ENCODE results near the gene TSPAN11. TPM values are rescaled to one million over a fixed set of nuclear protein-coding genes. Genes with fewer than 3 reads are reported as not detected.
A peak's percentile ranks its signal among the peaks of the same experiment; 100 is the strongest.

Gene TSPAN11
- total and polyA plus RNA-seq, 2 experiments from 2014 or later = 0.51 to 1.9 TPM

GRCh38 chr12:30880813-30881212 lies 45.7 kb upstream of the TSPAN11 start:
- no peak overlapping the region for H2AFZ ChIP-seq
- H3K4me1 ChIP-seq (ENCODE audit: insufficient read depth) = no peaks in the 10 kb centered on the region
- H3K9me2 ChIP-seq (ENCODE audit: insufficient read depth) = no peaks in the 10 kb centered on the region
- H3K9me3 ChIP-seq (ENCODE audit: low read depth) = no peaks in the 10 kb centered on the region
- peaks cover 18% of the 10 kb centered on the region; the same call in 1 of the 2 replicates for H3K27me3 ChIP-seq (replicated peaks; ENCODE audit: insufficient read depth)
- H4K20me1 ChIP-seq (ENCODE audit: insufficient read depth) = no peaks in the 10 kb centered on the region
- WGBS, 2 experiments (ENCODE audit: low coverage in 1 of 2, low lambda C conversion rate in 2 of 2, missing lambda C conversion rate in 2 of 2) = 67 to 68% methylated on average over 3 of the region's 3 CpGs
- H3K4me2 ChIP-seq (ENCODE audit: unreplicated experiment) = no peak overlapping the region
- TF ChIP-seq EZH2 (IDR thresholded peaks at IDR 0.05; ENCODE audit: insufficient read depth, poor library complexity, severe bottlenecking) = no peak
- no peaks in the 10 kb centered on the region for H3K36me3 ChIP-seq (ENCODE audit: low read depth)
- no peaks in the 10 kb centered on the region for H3F3A ChIP-seq (ENCODE audit: insufficient read depth)
- no peak overlapping the region for H3K27ac ChIP-seq
- no peak overlapping the region for H3K4me3 ChIP-seq
- no peaks in the 10 kb centered on the region for H3K79me2 ChIP-seq (ENCODE audit: insufficient read depth)
- no peak overlapping the region for H3K9ac ChIP-seq
- no peak for DNase-seq
- in situ Hi-C loops (cut with MboI) = no loop called here

- DNase-seq = peak; percentile 4
- WGBS, 2 experiments (ENCODE audit: low coverage in 1 of 2, low lambda C conversion rate in 2 of 2, missing lambda C conversion rate in 2 of 2) = 71 to 78% methylated on average over 3 of the region's 3 CpGs
- H3K4me2 ChIP-seq (ENCODE audit: unreplicated experiment) = no peak overlapping the region
These were observed 43.8 kb upstream of the TSPAN11 start for GRCh38 chr12:30882706-30883105.

GRCh38 chr12:30884799-30885198 lies 41.7 kb upstream of the TSPAN11 start:
- H3K4me1 ChIP-seq (ENCODE audit: insufficient read depth) = no peaks in the 10 kb centered on the region
- WGBS, 2 experiments (ENCODE audit: low coverage in 1 of 2, low lambda C conversion rate in 2 of 2, missing lambda C conversion rate in 2 of 2) = 57 to 63% methylated on average over 2 of the region's 2 CpGs
- no peak overlapping the region for H3K27ac ChIP-seq
- H3F3A ChIP-seq (ENCODE audit: insufficient read depth) = no peaks in the 10 kb centered on the region
- no peak overlapping the region for H3K9ac ChIP-seq
- no peak for DNase-seq
- H3K9me3 ChIP-seq (ENCODE audit: low read depth) = no peaks in the 10 kb centered on the region
- no peaks in the 10 kb centered on the region for H4K20me1 ChIP-seq (ENCODE audit: insufficient read depth)
- no peak overlapping the region for H3K4me2 ChIP-seq (ENCODE audit: unreplicated experiment)
- TF ChIP-seq EZH2phosphoT487 (IDR thresholded peaks at IDR 0.05; ENCODE audit: insufficient read depth, low read depth) = no peak
- no peak for TF ChIP-seq EZH2 (IDR thresholded peaks at IDR 0.05; ENCODE audit: insufficient read depth, poor library complexity, severe bottlenecking)
- H3K79me2 ChIP-seq (ENCODE audit: insufficient read depth) = no peaks in the 10 kb centered on the region
- H3K36me3 ChIP-seq (ENCODE audit: low read depth) = no peaks in the 10 kb centered on the region
- H3K4me3 ChIP-seq = no peak overlapping the region
- H2AFZ ChIP-seq = no peak overlapping the region
- in situ Hi-C loops (cut with MboI) = no loop called here
- no peaks in the 10 kb centered on the region for H3K9me2 ChIP-seq (ENCODE audit: insufficient read depth)
- peaks cover 5% of the 10 kb centered on the region; the same call in 1 of the 2 replicates for H3K27me3 ChIP-seq (replicated peaks; ENCODE audit: insufficient read depth)

More at GRCh38 chr12:30882706-30883105, 43.8 kb upstream of the TSPAN11 start:
- H3K9ac ChIP-seq = no peak overlapping the region
- no peaks in the 10 kb centered on the region for H4K20me1 ChIP-seq (ENCODE audit: insufficient read depth)
- no peaks in the 10 kb centered on the region for H3K4me1 ChIP-seq (ENCODE audit: insufficient read depth)
- no peaks in the 10 kb centered on the region for H3K36me3 ChIP-seq (ENCODE audit: low read depth)
- no peak overlapping the region for H3K27ac ChIP-seq
- in situ Hi-C loops (cut with MboI) = no loop called here
- H3K4me3 ChIP-seq = no peak overlapping the region
- H3K9me2 ChIP-seq (ENCODE audit: insufficient read depth) = no peaks in the 10 kb centered on the region
- no peaks in the 10 kb centered on the region for H3F3A ChIP-seq (ENCODE audit: insufficient read depth)
- H3K27me3 ChIP-seq (replicated peaks; ENCODE audit: insufficient read depth) = peaks cover 11% of the 10 kb centered on the region; the same call in 1 of the 2 replicates
- no peaks in the 10 kb centered on the region for H3K9me3 ChIP-seq (ENCODE audit: low read depth)
- H3K79me2 ChIP-seq (ENCODE audit: insufficient read depth) = no peaks in the 10 kb centered on the region
- TF ChIP-seq EZH2 (IDR thresholded peaks at IDR 0.05; ENCODE audit: insufficient read depth, poor library complexity, severe bottlenecking) = no peak
- TF ChIP-seq EZH2phosphoT487 (IDR thresholded peaks at IDR 0.05; ENCODE audit: insufficient read depth, low read depth) = no peak
- H2AFZ ChIP-seq = no peak overlapping the region

GRCh38 chr12:30885321-30885720 lies 41.2 kb upstream of the TSPAN11 start:
- H3K9ac ChIP-seq = no peak overlapping the region
- H3K27ac ChIP-seq = no peak overlapping the region
- in situ Hi-C loops (cut with MboI) = no loop called here
- no peaks in the 10 kb centered on the region for H3K9me3 ChIP-seq (ENCODE audit: low read depth)
- no peaks in the 10 kb centered on the region for H3K9me2 ChIP-seq (ENCODE audit: insufficient read depth)
- H3K4me2 ChIP-seq (ENCODE audit: unreplicated experiment) = no peak overlapping the region
- no peaks in the 10 kb centered on the region for H3F3A ChIP-seq (ENCODE audit: insufficient read depth)
- TF ChIP-seq EZH2 (IDR thresholded peaks at IDR 0.05; ENCODE audit: insufficient read depth, poor library complexity, severe bottlenecking) (no peak), EZH2phosphoT487 (IDR thresholded peaks at IDR 0.05; ENCODE audit: insufficient read depth, low read depth) (no peak)
- no peaks in the 10 kb centered on the region for H3K36me3 ChIP-seq (ENCODE audit: low read depth)
- H3K79me2 ChIP-seq (ENCODE audit: insufficient read depth) = no peaks in the 10 kb centered on the region
- H3K4me1 ChIP-seq (ENCODE audit: insufficient read depth) = no peaks in the 10 kb centered on the region
- H4K20me1 ChIP-seq (ENCODE audit: insufficient read depth) = no peaks in the 10 kb centered on the region
- no peak overlapping the region for H3K4me3 ChIP-seq
- DNase-seq = no peak
- no peaks in the 10 kb centered on the region; the same call in 1 of the 2 replicates for H3K27me3 ChIP-seq (replicated peaks; ENCODE audit: insufficient read depth)
- H2AFZ ChIP-seq = no peak overlapping the region
- 41 to 45% methylated on average over 2 of the region's 2 CpGs for WGBS, 2 experiments (ENCODE audit: low coverage in 1 of 2, low lambda C conversion rate in 2 of 2, missing lambda C conversion rate in 2 of 2)

GRCh38 chr12:30887226-30887625 lies 39.3 kb upstream of the TSPAN11 start:
- H3K4me3 ChIP-seq = no peak overlapping the region
- H3K27ac ChIP-seq = no peak overlapping the region

More at GRCh38 chr12:30887226-30887625, 39.3 kb upstream of the TSPAN11 start:
- in situ Hi-C loops (cut with MboI) = no loop called here
- no peaks in the 10 kb centered on the region for H3K36me3 ChIP-seq (ENCODE audit: low read depth)
- no peak for DNase-seq
- H3K4me2 ChIP-seq (ENCODE audit: unreplicated experiment) = no peak overlapping the region
- no peaks in the 10 kb centered on the region for H3K27me3 ChIP-seq (replicated peaks; ENCODE audit: insufficient read depth)
- H3F3A ChIP-seq (ENCODE audit: insufficient read depth) = no peaks in the 10 kb centered on the region
- no peak overlapping the region for H2AFZ ChIP-seq
- H3K9me3 ChIP-seq (ENCODE audit: low read depth) = no peaks in the 10 kb centered on the region
- H3K9me2 ChIP-seq (ENCODE audit: insufficient read depth) = no peaks in the 10 kb centered on the region
- H3K79me2 ChIP-seq (ENCODE audit: insufficient read depth) = no peaks in the 10 kb centered on the region
- no peaks in the 10 kb centered on the region for H4K20me1 ChIP-seq (ENCODE audit: insufficient read depth)
- TF ChIP-seq EZH2phosphoT487 (IDR thresholded peaks at IDR 0.05; ENCODE audit: insufficient read depth, low read depth) (no peak), EZH2 (IDR thresholded peaks at IDR 0.05; ENCODE audit: insufficient read depth, poor library complexity, severe bottlenecking) (no peak)
- no peak overlapping the region for H3K9ac ChIP-seq
- no peaks in the 10 kb centered on the region for H3K4me1 ChIP-seq (ENCODE audit: insufficient read depth)
